NB4 (cell line): ENCODE data around the gene NUP42.

ENCODE experiments used
- POLR2A ChIP-seq: IDR thresholded peaks from 2 replicates; pipeline ENCODE4 v1.6.1; 2011; ENCODE audit warnings: mild to moderate bottlenecking; ENCODE audit not compliant: insufficient read length; ENCODE audit errors: extremely low read depth
- TF ChIP-seq, protein P1 (sequence below): IDR thresholded peaks from one replicate; pipeline ENCODE4 v1.5.1; 2012; ENCODE audit warnings: low read depth, low read length

GRCh38 chr7:23235813-23236221 is 54.0 kb downstream of the NUP42 start:
- TF ChIP-seq, protein P1, sequence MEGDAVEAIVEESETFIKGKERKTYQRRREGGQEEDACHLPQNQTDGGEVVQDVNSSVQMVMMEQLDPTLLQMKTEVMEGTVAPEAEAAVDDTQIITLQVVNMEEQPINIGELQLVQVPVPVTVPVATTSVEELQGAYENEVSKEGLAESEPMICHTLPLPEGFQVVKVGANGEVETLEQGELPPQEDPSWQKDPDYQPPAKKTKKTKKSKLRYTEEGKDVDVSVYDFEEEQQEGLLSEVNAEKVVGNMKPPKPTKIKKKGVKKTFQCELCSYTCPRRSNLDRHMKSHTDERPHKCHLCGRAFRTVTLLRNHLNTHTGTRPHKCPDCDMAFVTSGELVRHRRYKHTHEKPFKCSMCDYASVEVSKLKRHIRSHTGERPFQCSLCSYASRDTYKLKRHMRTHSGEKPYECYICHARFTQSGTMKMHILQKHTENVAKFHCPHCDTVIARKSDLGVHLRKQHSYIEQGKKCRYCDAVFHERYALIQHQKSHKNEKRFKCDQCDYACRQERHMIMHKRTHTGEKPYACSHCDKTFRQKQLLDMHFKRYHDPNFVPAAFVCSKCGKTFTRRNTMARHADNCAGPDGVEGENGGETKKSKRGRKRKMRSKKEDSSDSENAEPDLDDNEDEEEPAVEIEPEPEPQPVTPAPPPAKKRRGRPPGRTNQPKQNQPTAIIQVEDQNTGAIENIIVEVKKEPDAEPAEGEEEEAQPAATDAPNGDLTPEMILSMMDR = no peak
- no peak for TF ChIP-seq POLR2A
